Body of pancreas (tissue), 4 donors: ENCODE results near the gene RPS6KA3.

Experiments
- POLR2A ChIP-seq, 3 donors: fragments of 450-650 bp; IDR thresholded peaks; one replicate each; pipeline ENCODE4 v1.6.1; 2016; ENCODE audit warnings: antibody characterized with exemption in 3 of 3, mild to moderate bottlenecking in 2 of 3
- TF ChIP-seq, protein P1 (sequence below), 7 experiments: fragments of 450-650 bp in 4 of 7; fragments of 200-600 bp in 3 of 7; sonication (generic) in 3 of 7; IDR thresholded peaks; one replicate each; pipeline ENCODE4 v1.5.1; 2016 to 2019; ENCODE audit warnings: antibody characterized with exemption in 7 of 7

DNA sequence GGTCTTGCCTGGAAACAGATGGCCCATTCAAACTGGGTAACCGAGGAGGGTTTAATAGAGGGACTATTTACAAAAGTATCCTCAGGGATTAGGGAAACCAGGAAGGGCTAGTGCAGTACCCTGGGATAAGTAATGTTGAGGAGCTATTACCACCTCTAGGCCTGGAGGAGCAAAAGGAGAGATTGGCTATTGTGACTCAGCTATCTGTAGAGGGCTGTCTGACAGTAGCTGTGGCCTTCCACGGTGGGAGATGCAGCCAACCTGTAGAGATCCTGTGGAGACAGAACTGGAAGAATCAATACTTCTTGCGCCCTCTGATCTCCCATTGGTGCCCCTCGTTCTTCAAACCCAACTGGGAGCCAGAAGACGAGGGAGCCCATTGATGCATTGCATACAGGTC is 34.1 kb upstream of the RPS6KA3 start:
- TF ChIP-seq, protein P1, sequence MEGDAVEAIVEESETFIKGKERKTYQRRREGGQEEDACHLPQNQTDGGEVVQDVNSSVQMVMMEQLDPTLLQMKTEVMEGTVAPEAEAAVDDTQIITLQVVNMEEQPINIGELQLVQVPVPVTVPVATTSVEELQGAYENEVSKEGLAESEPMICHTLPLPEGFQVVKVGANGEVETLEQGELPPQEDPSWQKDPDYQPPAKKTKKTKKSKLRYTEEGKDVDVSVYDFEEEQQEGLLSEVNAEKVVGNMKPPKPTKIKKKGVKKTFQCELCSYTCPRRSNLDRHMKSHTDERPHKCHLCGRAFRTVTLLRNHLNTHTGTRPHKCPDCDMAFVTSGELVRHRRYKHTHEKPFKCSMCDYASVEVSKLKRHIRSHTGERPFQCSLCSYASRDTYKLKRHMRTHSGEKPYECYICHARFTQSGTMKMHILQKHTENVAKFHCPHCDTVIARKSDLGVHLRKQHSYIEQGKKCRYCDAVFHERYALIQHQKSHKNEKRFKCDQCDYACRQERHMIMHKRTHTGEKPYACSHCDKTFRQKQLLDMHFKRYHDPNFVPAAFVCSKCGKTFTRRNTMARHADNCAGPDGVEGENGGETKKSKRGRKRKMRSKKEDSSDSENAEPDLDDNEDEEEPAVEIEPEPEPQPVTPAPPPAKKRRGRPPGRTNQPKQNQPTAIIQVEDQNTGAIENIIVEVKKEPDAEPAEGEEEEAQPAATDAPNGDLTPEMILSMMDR (IDR thresholded peaks at IDR 0.05) = no peak
- TF ChIP-seq POLR2A (IDR thresholded peaks at IDR 0.05) = no peak
